Amniotic epithelial cell (primary cell): ENCODE results near the gene NSMCE3.
"Not testable (repeated sequence)": the region's sequence is repeated elsewhere in the genome, so short reads cannot be mapped to it uniquely, and the experiment has no call there.

Experiments
- DNase-seq: peaks from one replicate; pipeline ENCODE4 v3.0.0-alpha.2; 2010; ENCODE audit warnings: low read depth

NSMCE3 gene

DNA sequence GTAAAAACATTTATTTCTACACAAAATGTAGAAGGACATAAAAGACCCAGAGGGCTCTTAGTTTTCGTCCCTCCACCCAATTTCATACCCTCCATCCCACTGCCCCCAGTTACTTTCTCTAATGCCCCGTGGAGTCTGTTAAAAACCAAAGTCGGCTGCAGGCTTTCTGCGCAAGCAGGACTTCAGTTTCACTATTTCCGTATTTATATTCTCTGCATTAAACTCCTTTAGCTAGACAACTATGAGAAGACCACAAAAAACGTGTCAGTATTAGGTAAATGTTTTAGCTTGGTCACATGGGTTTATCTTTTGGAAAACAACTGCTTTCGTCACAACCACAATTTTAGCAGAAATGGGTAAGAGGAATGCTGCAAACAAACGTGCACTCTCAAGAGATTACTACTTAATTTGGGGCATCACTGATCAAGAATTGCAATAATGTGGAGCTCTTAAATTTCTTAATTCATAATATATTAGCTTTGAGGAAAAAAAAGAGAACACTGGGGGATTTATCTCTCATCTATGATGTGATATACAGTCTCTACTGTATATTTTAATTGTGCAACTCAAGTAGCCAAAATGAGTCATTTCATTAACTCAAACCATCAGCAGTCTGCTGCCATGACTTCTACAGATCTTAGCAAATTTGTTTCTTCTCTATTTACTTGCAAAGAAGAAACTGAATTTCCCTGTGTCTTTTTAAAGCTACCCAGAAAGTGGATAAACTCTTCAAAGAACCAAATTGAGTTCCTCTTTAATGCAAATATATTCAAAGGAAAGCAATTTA lies 740 bp upstream of the NSMCE3 start:
- peak; percentile 58 for DNase-seq

DNA sequence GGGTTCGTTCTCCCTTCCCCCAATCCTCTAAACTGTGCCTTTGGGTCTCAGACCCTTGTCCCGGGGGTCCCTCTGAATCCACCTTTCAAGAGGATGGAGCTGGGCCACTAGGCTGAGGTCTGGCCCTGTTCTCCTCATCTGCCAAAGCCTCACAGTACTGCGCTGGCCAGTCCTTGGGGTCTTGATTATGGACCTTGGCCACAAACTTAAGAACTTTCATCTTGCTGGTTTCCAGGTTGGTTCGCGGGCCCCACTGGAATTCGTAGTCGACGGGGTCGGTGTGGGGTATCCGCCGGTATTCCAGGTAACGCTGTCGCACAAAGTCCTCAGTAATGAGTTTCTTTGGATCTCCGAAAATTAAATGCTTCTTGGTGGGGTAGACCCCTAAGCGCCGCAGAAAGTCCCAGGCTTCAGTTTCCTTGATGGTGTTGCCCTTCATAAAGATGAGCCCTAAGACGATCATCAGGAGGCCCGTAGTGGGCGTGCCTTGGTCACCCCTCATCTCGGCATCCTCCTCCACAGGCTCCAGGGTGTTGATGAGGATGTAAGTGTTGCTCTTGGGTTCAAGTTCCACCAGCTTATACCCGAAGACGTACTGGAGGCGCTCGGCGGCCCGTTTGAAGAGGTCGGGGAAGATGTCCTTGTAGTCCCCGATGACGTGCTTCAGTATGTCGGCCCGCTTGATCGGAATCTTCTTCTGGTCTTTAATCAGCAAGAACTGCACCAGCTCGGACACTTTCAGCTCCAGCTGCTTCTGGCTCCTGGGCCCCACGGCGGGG lies 727 bp downstream of the NSMCE3 start:
- peak; percentile 32 for DNase-seq

DNA sequence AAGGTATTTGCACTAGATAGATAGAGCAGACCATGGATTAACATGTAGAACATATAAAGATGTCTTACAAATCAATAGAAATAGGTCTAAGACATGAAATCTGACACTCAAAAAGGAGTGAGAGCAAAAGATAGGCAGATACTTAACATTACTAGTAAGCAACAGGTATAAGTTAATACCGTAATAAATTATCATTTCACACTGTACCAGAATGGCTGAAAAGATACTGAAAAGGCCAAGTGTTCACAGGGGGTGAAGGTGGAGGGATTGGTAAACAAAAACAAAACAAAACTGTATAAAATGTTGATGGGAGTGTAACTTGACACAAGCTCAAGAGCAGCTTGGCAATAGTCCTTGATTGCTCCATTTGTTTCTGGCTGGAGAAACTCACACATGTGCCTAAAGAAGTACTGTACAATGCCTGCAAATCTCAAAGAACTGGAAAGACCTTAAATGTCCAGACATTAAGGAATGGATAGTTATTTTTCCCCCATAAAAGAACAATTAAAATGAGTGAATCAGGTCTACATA lies 3.5 kb downstream of the NSMCE3 start:
- DNase-seq, result no peak

DNA sequence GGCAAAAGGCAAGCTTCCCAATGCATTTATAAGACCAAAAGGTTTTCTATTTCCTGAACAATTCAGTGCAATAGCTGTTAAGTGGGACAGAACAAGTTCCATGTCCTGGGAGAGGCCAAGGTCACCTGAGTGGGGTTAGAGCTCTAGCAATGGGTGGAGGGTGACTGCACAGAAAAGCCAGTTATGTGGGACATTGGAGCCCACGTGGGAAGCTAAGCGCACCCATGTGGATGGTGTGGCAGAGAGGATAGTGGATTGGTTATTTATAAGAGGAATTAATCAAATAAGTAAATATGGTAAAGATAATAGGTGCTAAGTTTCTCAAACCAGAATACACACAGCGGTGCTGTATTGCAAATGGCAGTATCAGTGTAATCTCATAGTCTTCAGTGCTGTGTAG lies 6.3 kb downstream of the NSMCE3 start:
- DNase-seq, result no peak

DNA sequence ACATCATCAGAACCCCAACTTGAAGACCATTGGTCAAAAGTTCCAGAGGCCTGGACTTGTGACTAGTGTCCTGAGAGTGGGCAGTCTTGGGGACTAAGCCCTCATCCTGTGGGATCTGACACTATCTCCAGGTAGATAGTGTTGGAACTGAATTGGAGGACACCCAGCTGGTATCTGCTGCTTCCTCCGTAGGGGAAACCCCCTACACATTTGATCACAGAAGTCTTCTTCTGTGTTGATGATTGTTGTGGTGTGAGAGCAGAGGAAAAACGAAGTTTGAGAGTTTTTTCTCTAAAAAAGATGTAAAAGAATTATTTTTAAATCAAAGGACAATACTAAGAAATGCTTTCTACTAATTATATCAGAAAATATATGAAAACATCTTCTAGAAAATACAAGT lies 6.9 kb downstream of the NSMCE3 start:
- DNase-seq, result no peak

DNA sequence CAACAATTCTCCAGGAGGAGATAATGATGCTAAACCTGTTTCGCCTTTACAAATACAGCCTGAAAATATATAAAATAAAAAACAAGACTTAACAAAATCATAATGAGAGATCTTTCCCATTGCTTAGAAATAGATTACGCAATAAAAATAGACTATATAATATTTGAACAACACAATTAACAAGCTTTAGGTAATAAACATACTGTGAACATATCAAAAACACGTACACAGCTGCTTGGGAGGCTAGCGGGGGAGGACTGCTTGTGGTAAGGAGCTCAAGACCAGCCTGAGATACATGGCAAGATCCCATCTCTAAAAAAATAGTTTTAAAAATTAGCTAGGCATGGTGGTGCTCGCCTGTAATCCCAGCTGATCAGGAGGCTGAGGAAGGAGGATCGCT lies 8.7 kb downstream of the NSMCE3 start:
- DNase-seq, result no peak

DNA sequence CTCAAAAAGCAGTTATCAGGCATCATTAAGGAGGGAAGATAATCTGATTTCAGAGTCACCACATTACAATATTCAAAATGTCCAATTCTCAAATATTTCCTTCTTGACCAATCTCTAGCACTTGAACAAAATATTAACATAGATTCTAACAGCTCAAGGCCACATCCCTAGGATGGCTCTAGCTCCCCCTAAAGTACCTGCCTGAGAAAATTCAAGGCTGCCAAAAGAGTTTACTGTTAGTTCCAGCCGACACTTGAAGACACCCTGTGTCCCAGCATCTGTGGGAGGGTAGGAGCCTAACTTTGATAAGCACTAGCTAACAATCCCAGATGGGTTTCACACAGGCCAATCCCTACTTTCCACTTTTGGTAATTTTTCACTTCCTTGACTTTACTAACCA lies 10.4 kb downstream of the NSMCE3 start:
- no peak for DNase-seq

DNA sequence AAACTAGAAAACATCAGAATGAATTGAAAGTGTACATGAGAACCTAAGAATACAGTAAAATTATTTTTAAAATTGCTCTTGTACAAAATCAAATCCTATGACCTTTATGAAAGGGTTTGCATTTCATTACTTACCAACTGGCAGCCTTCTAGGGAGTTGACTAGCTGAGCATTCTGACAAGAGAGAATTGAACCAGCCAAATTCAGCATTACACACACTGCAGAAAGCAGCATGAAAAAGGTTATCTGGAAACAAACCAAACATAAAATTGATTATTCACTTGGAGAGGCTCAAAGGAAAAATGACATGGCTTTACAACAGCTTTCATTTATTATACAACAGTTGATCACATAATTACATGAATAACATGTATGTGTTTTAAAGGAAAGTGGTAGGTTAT lies 17.4 kb downstream of the NSMCE3 start:
- no peak for DNase-seq

DNA sequence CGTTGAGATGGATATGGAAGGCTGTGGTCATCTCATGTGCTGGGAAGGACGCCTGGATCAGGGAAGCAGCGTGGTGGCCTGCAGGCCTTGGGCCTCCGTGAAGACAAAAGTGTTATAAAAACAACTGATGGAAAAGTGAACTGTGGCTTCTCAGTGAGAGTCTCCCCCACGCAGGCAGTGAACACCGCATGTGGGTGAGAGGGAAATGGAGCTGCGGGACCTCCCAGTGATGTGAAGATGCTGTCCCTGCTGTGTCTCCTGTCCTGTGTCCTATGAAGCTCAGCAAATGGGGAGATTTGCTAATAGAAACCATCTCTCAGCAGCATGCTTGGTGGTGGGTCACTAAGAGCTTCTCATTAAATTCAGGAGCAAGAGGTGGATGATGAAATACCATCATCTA lies 25.1 kb downstream of the NSMCE3 start:
- no peak for DNase-seq

DNA sequence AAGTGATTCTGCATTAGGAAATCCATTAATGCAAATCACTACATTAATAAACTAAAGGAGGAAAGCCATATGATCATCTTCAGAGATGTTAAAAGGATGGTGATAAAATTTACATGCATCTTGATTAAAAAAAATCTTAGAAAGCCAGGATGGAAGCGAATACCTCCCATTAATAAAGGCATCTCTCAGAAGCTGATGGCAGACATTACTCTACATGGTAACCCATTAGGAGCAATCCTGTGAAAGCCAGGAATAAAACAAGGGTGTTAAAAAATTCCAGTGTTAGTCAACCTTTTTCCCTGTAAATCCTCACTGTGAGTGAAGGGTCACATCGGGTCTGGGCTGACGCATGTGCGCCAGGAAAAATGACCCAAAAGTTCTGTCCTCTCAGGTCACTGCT lies 25.5 kb downstream of the NSMCE3 start:
- DNase-seq, result no peak

DNA sequence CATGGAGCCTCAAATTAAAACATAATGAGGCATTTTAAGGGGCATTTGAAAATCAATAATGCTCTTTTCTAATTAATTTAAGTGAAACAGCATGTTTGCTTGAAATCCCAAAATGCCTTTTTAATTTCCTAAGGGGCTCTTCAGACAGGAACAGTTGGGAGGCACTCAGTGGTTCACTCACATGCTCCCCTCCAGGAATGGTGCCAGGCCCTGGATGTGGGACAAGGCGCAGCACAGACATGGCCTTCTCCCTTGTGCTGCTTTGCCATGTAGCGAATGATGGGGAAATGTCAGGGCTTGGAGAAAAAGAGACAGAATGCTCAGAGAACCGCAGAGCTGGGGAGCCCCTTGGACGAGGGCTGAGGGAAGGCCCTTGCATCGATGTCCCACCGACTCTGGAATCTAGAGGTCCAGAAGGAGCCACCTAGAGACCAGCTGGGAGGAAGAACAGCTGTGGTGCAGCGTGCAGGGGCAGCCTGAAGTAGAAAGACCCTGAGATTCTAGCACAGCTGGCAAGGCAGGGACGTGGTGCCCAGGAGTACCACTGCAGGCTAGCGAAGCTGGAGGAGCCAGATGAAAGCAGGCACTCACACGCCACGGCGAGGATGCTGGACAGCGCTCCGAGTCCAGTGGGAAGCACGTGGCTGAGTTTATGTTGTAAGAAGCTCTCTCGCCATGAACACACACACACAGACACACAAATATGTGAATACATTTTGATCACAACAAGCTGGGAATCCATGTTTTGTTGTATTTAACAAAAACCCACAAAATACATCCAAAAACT lies 27.0 kb downstream of the NSMCE3 start:
- DNase-seq, result peak; percentile 1

DNA sequence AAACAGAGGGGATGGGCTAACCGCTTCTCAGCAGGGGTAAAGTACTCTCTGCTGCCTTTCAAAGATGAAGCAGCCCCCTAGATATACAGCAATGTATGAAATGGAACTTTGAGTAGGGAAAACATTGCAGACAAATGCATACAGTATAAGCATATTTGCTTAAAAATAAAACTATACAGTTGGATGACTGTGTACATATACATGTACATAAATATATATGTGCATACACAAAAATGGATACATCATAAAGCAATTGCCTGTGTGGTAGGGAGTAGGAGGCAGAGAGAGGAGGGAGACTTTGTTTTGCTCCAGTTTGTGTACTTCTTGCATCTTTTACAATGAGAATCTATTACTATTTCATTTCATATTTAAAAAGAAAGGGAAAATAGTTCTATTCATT lies 28.4 kb downstream of the NSMCE3 start:
- DNase-seq, result no peak

DNA sequence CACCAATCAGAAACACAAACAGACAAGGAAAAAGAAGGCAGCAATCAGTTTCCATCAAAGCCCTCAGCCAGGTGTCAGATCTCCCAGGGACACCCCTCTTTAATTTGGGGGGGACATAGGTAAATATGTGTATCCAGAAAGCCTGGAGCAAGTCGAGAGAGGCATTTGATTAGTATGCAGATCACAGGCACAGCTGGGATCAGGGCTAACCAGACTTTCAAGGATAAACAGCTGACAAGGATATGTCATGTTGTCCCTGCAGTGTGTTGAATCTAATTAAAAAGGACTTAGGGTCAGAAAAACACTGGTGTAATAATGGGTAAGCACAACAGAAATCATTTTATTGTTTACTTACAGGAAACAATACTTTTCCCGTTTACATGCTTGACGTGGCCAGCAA lies 30.2 kb downstream of the NSMCE3 start:
- no peak for DNase-seq

DNA sequence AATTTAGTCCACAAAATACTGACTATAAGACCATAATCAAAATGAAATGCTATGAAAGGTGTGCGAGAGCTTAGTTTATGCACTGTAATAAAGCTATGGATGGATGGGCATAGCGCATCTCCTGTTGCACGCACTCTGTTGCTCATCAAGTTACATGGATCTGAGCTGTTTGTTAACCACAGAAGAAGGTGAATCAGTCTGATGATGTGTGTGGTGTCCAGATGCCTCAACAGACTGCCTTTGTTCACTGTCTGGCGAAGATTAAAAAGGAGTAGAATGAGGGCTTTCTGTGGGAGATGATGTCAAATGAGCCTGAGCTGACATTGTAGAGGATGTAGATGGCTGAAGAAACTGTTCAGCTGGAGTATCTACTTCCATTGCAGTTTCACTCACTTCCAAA lies 36.1 kb downstream of the NSMCE3 start:
- no peak for DNase-seq

DNA sequence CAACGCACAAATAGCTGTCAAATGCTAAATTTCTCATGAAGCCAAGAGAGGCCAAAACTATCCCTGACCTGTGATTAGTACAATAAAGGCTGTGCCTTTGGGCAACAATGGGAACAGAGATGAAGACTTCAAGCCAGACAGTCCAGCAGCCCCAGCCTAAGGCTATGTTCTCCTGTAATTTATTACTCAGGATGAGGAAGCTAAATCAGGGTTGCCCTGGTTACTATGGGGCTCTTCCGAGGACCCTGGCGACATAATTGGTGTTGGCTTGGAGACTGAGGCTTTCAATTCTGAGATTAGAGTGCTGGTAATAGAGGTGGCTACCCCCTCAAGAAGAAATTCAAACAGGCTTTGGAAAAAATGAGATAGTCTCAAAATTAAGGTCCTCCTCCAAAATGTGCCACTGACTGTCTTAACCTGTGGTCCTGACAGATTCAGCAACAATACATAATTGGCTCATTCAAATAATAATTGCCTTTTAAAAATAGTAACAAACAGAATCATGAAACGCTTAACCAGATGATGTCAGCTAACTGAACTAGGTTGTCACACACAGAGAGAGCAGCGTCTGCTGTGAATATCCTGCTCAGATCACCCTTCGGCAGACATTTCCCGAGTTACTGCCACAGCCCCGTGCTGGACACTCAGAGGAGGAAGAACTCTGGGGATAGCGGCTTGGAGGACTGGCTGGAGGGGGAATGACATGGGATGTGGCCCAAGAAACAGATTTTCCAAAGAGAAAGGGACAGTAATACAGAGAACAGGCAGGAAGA lies 43.0 kb downstream of the NSMCE3 start:
- DNase-seq, result no peak

DNA sequence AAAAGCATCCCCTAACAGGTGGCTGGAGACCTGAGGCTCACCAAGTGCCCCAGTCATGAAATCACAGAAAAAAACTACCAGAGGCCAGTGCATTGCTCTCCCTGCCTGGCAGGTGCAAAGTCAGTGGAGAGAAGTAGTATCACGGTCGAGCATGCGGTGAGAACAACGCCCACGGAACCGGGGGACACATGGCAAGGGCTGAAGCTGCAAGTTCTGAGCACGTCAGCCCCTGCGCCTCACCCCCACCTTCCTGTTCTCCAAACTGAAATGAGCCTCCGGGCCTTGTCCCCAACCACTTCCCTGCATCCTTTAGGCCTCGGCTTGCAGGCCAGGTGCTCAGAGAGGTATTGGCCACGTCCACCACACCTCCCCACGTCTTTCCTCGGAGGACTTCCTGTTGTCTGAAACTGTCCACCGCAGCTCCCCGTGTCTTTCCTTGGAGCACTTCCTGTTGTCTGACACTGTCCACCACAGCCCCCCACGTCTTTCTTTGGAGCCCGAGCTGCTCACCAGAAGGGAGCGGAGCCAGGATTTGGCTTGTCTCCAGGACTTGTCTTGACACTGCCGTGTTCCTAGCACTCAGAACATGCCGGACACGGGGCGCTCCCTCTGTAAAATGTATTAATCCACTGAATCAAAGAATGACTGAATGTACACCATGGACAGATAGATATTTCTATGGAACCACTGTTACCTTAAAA lies 43.9 kb downstream of the NSMCE3 start:
- DNase-seq, result no peak

DNA sequence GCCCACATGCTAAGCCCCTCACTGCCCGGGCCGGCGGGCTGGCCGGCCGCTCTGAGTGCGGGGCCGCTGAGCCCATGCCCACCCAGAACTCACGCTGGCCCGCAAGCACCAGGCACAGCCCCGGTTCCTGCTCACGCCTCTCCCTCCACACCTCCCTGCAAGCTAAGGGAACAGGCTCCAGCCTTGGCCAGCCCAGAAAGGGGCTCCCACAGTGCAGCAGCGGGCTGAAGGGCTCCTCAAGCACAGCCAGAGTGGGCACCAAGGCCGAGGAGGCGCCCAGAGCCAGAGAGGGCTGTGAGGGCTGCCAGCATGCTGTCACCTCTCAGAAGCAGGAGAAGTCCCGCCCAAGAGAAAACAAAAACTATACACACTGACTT lies 44.6 kb downstream of the NSMCE3 start:
- not testable (repeated sequence) for DNase-seq

DNA sequence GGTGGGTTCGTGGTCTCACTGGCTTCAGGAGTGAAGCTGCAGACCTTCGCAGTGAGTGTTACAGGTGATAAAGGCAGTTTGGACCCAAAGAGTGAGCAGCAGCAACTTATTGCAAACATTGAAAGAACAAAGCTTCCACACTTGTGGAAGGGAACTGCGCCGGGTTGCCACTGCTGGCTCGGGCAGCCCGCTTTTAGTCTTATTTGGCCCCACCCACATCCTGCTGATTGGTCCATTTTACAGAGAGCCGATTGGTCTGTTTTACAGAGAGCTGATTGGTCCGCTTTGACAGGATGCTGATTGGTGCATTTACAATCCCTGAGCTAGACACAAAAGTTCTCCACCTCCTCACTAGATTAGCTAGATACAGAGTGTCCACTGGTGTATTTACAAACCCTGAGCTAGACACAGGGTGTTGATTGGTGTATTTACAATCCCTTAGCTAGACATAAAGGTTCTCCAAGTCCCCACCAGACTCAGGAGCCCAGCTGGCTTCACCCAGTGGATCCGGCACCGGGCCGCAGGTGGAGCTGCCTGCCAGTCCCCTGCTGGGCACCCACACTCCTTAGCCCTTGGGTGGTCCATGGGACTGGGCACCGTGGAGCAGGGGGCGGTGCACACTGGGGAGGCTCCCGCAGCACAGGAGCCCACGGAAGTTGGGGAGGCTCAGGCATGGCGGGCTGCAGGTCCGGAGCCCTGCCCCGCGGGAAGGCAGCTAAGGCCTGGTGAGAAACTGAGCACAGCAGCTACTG lies 45.2 kb downstream of the NSMCE3 start:
- not testable (repeated sequence) for DNase-seq

DNA sequence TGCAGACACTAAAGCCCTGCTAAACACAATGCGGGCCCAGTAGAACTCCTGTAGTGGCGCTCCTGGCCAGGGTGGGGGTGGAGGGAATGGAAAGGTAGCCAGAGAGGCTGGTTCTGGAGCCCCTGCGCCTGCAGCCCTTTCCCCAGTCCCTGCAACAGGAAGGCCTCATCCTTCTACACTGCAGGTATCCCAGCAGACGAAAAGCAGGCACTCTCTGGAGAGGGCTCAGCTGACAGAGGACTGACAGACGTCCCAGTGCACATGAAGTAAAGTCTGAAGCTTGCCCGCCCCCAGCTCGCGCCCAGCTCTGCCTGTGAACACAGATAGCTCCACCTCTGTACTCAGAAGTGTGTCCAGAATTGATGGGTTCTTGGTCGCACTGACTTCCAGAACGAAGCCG lies 46.0 kb downstream of the NSMCE3 start:
- no peak for DNase-seq

DNA sequence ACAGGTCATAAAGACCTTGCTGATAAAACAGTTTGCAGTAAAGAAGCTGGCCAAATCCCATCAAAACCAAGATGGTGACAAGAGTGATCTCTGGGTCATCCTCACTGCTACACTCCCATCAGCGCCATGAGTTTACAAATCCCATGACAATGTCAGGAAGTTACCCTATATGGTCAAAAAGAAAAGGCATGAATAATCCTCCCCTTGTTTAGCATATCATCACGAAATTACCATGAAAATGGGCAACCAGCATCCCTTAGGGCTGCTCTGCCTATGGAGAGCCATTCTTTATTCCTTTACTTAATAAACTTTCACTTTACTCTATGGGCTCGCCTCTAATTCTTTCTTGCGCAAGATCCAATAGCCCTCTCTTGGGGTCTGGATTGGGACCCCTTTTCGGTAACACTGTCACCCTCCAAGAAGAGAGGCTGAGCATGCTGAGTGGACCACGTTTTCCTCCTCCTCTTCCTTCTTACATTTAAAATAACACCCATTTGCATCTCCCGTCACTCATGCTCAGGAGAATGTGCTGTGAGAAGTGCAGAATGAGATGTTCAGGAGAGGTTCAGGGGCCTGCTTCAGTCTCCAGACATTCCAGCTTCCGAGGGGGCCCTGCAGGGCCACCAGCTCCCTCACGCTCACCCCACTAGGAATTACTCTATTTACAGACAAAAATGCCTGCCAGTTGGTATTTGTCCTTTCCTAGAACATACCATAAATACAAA lies 47.3 kb downstream of the NSMCE3 start:
- DNase-seq, result no peak
